ENCODE results near the gene TREML1.

TREML1 gene

GRCh38 chr6:41153992-41154625, at the start of gene TREML1:
TREML1 (minus strand) TSS chr6:41154347; CDS start chr6:41154288, 59 bp downstream.
- H3K4me3 ChIP-seq (ENCODE audit: low read depth, low read length): no peak within 1 kb of the TSS
- CTCF ChIA-PET: interaction anchor here (1.4 kb wide), 1 partner anchor 28 kb away, joined by 3 read pairs; no protein-coding TSS in a partner anchor
- no peak for DNase-seq (ENCODE audit: low read depth, low spot score)
- TF ChIP-seq CTCF (IDR thresholded peaks at IDR 0.05; ENCODE audit: insufficient read depth, low read length, missing control alignments): no peak
- POLR2A ChIA-PET: no interaction called here

- CTCF ChIA-PET: interaction anchor here (1.3 kb wide), 1 partner anchor 109 kb away, joined by 5 read pairs; no protein-coding TSS in a partner anchor
- DNase-seq (ENCODE audit: low read depth, low spot score): no peak
These were observed 47.6 kb upstream of the TREML1 start for GRCh38 chr6:41201764-41202173.

GRCh38 chr6:41200901-41201763, 47.0 kb upstream of the TREML1 start, which contains the start of gene TREML2:
TREML2 (minus strand) TSS chr6:41201149; CDS start chr6:41201008, 141 bp downstream.
- H3K4me3 ChIP-seq (ENCODE audit: low read depth, low read length): no peak within 1 kb of the TSS
- no peak for DNase-seq (ENCODE audit: low read depth, low spot score)
- ChIA-PET POLR2A (no interaction called here), CTCF (interaction anchor here (1.0 to 1.3 kb wide), 2 partner anchors 19 to 109 kb away, joined by 4 to 5 read pairs; no protein-coding TSS in a partner anchor)
- TF ChIP-seq CTCF (IDR thresholded peaks at IDR 0.05; ENCODE audit: insufficient read depth, low read length, missing control alignments): no peak

More at GRCh38 chr6:41201764-41202173, 47.6 kb upstream of the TREML1 start:
- POLR2A ChIA-PET: no interaction called here
- no peak overlapping the region for H3K4me3 ChIP-seq (ENCODE audit: low read depth, low read length)
- no peak for TF ChIP-seq CTCF (IDR thresholded peaks at IDR 0.05; ENCODE audit: insufficient read depth, low read length, missing control alignments)

GRCh38 chr6:41200296-41200900, 46.3 kb upstream of the TREML1 start:
- H3K4me3 ChIP-seq (ENCODE audit: low read depth, low read length): no peak overlapping the region
- no peak for TF ChIP-seq CTCF (IDR thresholded peaks at IDR 0.05; ENCODE audit: insufficient read depth, low read length, missing control alignments)
- no peak for DNase-seq (ENCODE audit: low read depth, low spot score)
- ChIA-PET POLR2A (no interaction called here), CTCF (interaction anchor here (1.0 kb wide), 1 partner anchor 18 kb away, joined by 4 read pairs; no protein-coding TSS in a partner anchor)

- TF ChIP-seq CTCF (IDR thresholded peaks at IDR 0.05; ENCODE audit: insufficient read depth, low read length, missing control alignments): no peak
- DNase-seq (ENCODE audit: low read depth, low spot score): no peak
- ChIA-PET CTCF (interaction anchor here (1.0 kb wide), 1 partner anchor 17 kb away, joined by 4 read pairs; no protein-coding TSS in a partner anchor), POLR2A (no interaction called here)
- H3K4me3 ChIP-seq (ENCODE audit: low read depth, low read length): no peak overlapping the region
These were observed 45.6 kb upstream of the TREML1 start for GRCh38 chr6:41199552-41200246.
